Umbilical cord (tissue), 1 donor: ENCODE measurements around the gene KYAT1. TPM values are rescaled to one million over a fixed set of nuclear protein-coding genes. Genes with fewer than 3 reads are reported as not detected.

Experiments used
- total RNA-seq: library from RNA; depleted of rRNA; stranded (reverse); fragments of >200 nt; gene quantifications from one replicate; pipeline ENCODE4 v1.2.3, GENCODE V29; 2014; ENCODE audit warnings: low replicate concordance; ENCODE audit not compliant: insufficient read depth

KYAT1 gene
- total RNA-seq, 1 donor from 2014 or later = 3.9 TPM

Other genes starting within 250 kb of the KYAT1 start
- 20.0 TPM for gene DYNC2I2, start 225.1 kb downstream of the KYAT1 start, total RNA-seq
- 287 TPM for gene SET, start 192.7 kb downstream of the KYAT1 start, total RNA-seq
- 1.7 TPM for gene PKN3, start 179.4 kb downstream of the KYAT1 start, total RNA-seq
- 6.5 TPM for gene ZDHHC12, start 157.8 kb downstream of the KYAT1 start, total RNA-seq
- 15.4 TPM for gene ZER1, start 110.0 kb downstream of the KYAT1 start, total RNA-seq
- 6.5 TPM for gene TBC1D13, start 94.7 kb downstream of the KYAT1 start, total RNA-seq
- gene ENDOG, start 63.5 kb downstream of the KYAT1 start, total RNA-seq = 7.2 TPM
- 7.7 TPM for gene SPOUT1, start 52.2 kb downstream of the KYAT1 start, total RNA-seq
- 25.0 TPM for gene LRRC8A, start 183 bp upstream of the KYAT1 start, total RNA-seq
- gene PHYHD1, start 39.0 kb upstream of the KYAT1 start, total RNA-seq = 24.3 TPM
- gene DOLK, start 65.7 kb upstream of the KYAT1 start, total RNA-seq = 9.4 TPM
- gene NUP188, start 65.7 kb upstream of the KYAT1 start, total RNA-seq = 30.1 TPM
- 28.4 TPM for gene SH3GLB2, start 146.4 kb upstream of the KYAT1 start, total RNA-seq
- 9.1 TPM for gene MIGA2, start 154.7 kb upstream of the KYAT1 start, total RNA-seq
- gene DOLPP1, start 199.2 kb upstream of the KYAT1 start, total RNA-seq = 4.8 TPM
- gene CRAT, start 228.8 kb upstream of the KYAT1 start, total RNA-seq = 27.9 TPM
- gene PTPA, start 229.5 kb upstream of the KYAT1 start, total RNA-seq = 24.1 TPM